Measurements from ENCODE around the gene SLC35D3.
"Not testable (repeated sequence)": the region's sequence is repeated elsewhere in the genome, so short reads cannot be mapped to it uniquely, and the experiment has no call there.

SLC35D3 gene

GRCh38 chr6:136945711-136946121, 23.6 kb downstream of the SLC35D3 start:
- Histone ChIP-seq H3K27ac (ENCODE audit: low read depth, low read length) (no peak overlapping the region), H3K4me3 (ENCODE audit: low read length) (no peak overlapping the region), H3K9me2 (replicated peaks; ENCODE audit: control insufficient read depth, low read length) (no peaks in the 10 kb centered on the region), H3K79me2 (ENCODE audit: control insufficient read depth, low read length) (no peaks in the 10 kb centered on the region), H3K4me2 (ENCODE audit: low read length) (no peak overlapping the region), H4K20me1 (ENCODE audit: control insufficient read depth, insufficient read depth, low read depth, low read length) (no peaks in the 10 kb centered on the region), H3K27me3 (ENCODE audit: control insufficient read depth, low read length) (no peaks in the 10 kb centered on the region; the same call in 1 of the 2 replicates), H3K9me3 (ENCODE audit: control insufficient read depth, insufficient read depth, low read length) (no peaks in the 10 kb centered on the region), H3K4me1 (ENCODE audit: control insufficient read depth, low read length) (no peaks in the 10 kb centered on the region), H3F3A (ENCODE audit: control insufficient read depth, insufficient read depth) (no peaks in the 10 kb centered on the region), H3K36me3 (ENCODE audit: control insufficient read depth, low read length) (no peaks in the 10 kb centered on the region)
- no peak for TF ChIP-seq EZH2phosphoT487 (IDR thresholded peaks at IDR 0.05; ENCODE audit: borderline replicate concordance, low read length)
- TF ChIP-seq CTCF (IDR thresholded peaks at IDR 0.05; ENCODE audit: low read depth, low read length, poor library complexity, severe bottlenecking), result no peak

- no peak for TF ChIP-seq EZH2phosphoT487 (IDR thresholded peaks at IDR 0.05; ENCODE audit: borderline replicate concordance, low read length)
- TF ChIP-seq CTCF (IDR thresholded peaks at IDR 0.05; ENCODE audit: low read depth, low read length, poor library complexity, severe bottlenecking), result no peak
- Histone ChIP-seq H3K79me2 (ENCODE audit: control insufficient read depth, low read length) (no peaks in the 10 kb centered on the region), H3K36me3 (ENCODE audit: control insufficient read depth, low read length) (no peaks in the 10 kb centered on the region), H3K9me3 (ENCODE audit: control insufficient read depth, insufficient read depth, low read length) (no peaks in the 10 kb centered on the region), H3K9me2 (replicated peaks; ENCODE audit: control insufficient read depth, low read length) (no peaks in the 10 kb centered on the region), H3F3A (ENCODE audit: control insufficient read depth, insufficient read depth) (no peaks in the 10 kb centered on the region), H3K4me3 (ENCODE audit: low read length) (no peak overlapping the region), H3K4me1 (ENCODE audit: control insufficient read depth, low read length) (no peaks in the 10 kb centered on the region), H4K20me1 (ENCODE audit: control insufficient read depth, insufficient read depth, low read depth, low read length) (no peaks in the 10 kb centered on the region), H3K27ac (ENCODE audit: low read depth, low read length) (no peak overlapping the region), H3K27me3 (ENCODE audit: control insufficient read depth, low read length) (no peaks in the 10 kb centered on the region; the same call in 1 of the 2 replicates), H3K4me2 (ENCODE audit: low read length) (no peak overlapping the region)
Measured at GRCh38 chr6:136947037-136947436, 24.9 kb downstream of the SLC35D3 start.

GRCh38 chr6:136949957-136950356, 27.9 kb downstream of the SLC35D3 start:
- H3K9me2 ChIP-seq (replicated peaks; ENCODE audit: control insufficient read depth, low read length); H3K36me3 ChIP-seq (ENCODE audit: control insufficient read depth, low read length); H3K79me2 ChIP-seq (ENCODE audit: control insufficient read depth, low read length); H3K4me1 ChIP-seq (ENCODE audit: control insufficient read depth, low read length); H3K9me3 ChIP-seq (ENCODE audit: control insufficient read depth, insufficient read depth, low read length); H4K20me1 ChIP-seq (ENCODE audit: control insufficient read depth, insufficient read depth, low read depth, low read length); H3K4me2 ChIP-seq (ENCODE audit: low read length); H3F3A ChIP-seq (ENCODE audit: control insufficient read depth, insufficient read depth); H3K27ac ChIP-seq (ENCODE audit: low read depth, low read length); H3K4me3 ChIP-seq (ENCODE audit: low read length); H3K27me3 ChIP-seq (ENCODE audit: control insufficient read depth, low read length): not testable (repeated sequence)

- Histone ChIP-seq H3K27me3 (ENCODE audit: control insufficient read depth, low read length) (no peaks in the 10 kb centered on the region), H3K9me2 (replicated peaks; ENCODE audit: control insufficient read depth, low read length) (no peaks in the 10 kb centered on the region), H3K27ac (ENCODE audit: low read depth, low read length) (no peak overlapping the region), H3K79me2 (ENCODE audit: control insufficient read depth, low read length) (no peaks in the 10 kb centered on the region), H3K4me3 (ENCODE audit: low read length) (no peak overlapping the region), H4K20me1 (ENCODE audit: control insufficient read depth, insufficient read depth, low read depth, low read length) (no peaks in the 10 kb centered on the region), H3K4me2 (ENCODE audit: low read length) (no peak overlapping the region), H3F3A (ENCODE audit: control insufficient read depth, insufficient read depth) (no peaks in the 10 kb centered on the region), H3K36me3 (ENCODE audit: control insufficient read depth, low read length) (no peaks in the 10 kb centered on the region), H3K9me3 (ENCODE audit: control insufficient read depth, insufficient read depth, low read length) (no peaks in the 10 kb centered on the region), H3K4me1 (ENCODE audit: control insufficient read depth, low read length) (peaks cover 10% of the 10 kb centered on the region)
- TF ChIP-seq CTCF (IDR thresholded peaks at IDR 0.05; ENCODE audit: low read depth, low read length, poor library complexity, severe bottlenecking) (no peak), EZH2phosphoT487 (IDR thresholded peaks at IDR 0.05; ENCODE audit: borderline replicate concordance, low read length) (no peak)
Measured at GRCh38 chr6:136950436-136951126, 28.5 kb downstream of the SLC35D3 start.
